DND-41 (cell line): Measurements from ENCODE around the gene ATP1A1.

ENCODE experiments used
- CTCF ChIP-seq: IDR thresholded peaks from 2 replicates; pipeline ENCODE4 v1.5.1; 2012; ENCODE audit warnings: borderline replicate concordance, low read length, moderate library complexity, mild to moderate bottlenecking; ENCODE audit not compliant: poor library complexity, severe bottlenecking; ENCODE audit errors: extremely low read depth
- EZH2 ChIP-seq: IDR thresholded peaks from 3 replicates; pipeline ENCODE4 v1.6.1; 2012; ENCODE audit warnings: borderline replicate concordance, low read depth, mild to moderate bottlenecking, moderate library complexity, low read length, inconsistent platforms; ENCODE audit not compliant: severe bottlenecking

- no peak for TF ChIP-seq CTCF
- no peak for TF ChIP-seq EZH2
Measured at GRCh38 chr1:116386042-116386441, 13.0 kb downstream of the ATP1A1 start.
